Calu3 (cell line): Measurements from ENCODE around the gene FBLN2. TPM values are rescaled to one million over a fixed set of nuclear protein-coding genes. Genes with fewer than 3 reads are reported as not detected.

ENCODE experiments used
- BruUV-seq: library from RNA; stranded (reverse); fragments of 400-500 nt; replicated peaks from 2 replicates; lab custom pipeline; 2021; lab: Mats Ljungman, UMichigan
- CTCF ChIA-PET: fragments of 300-600 bp; sonication (Branson Sonifier 250); formaldehyde crosslinking; loops from one replicate; lab custom pipeline; 2022; ENCODE audit warnings: antibody characterized with exemption; lab: Charles Lee
- DNase-seq: peaks from one replicate; pipeline ENCODE4 v3.0.0; 2022
- H3K27ac Mint-ChIP-seq: one replicate; pipeline ENCODE4 v1.8.0; 2022; ENCODE audit warnings: mixed read lengths; ENCODE audit not compliant: unreplicated experiment
- H3K27me3 Mint-ChIP-seq: one replicate; pipeline ENCODE4 v1.8.0; 2022; ENCODE audit warnings: mixed read lengths; ENCODE audit not compliant: unreplicated experiment
- H3K36me3 Mint-ChIP-seq: one replicate; pipeline ENCODE4 v1.8.0; 2022; ENCODE audit warnings: mild to moderate bottlenecking, moderate library complexity, mixed read lengths; ENCODE audit not compliant: insufficient read depth, unreplicated experiment
- H3K4me1 Mint-ChIP-seq: one replicate; pipeline ENCODE4 v1.8.0; 2022; ENCODE audit warnings: mild to moderate bottlenecking, low read depth, mixed read lengths; ENCODE audit not compliant: unreplicated experiment
- H3K4me3 Mint-ChIP-seq: one replicate; pipeline ENCODE4 v1.8.0; 2022; ENCODE audit warnings: mild to moderate bottlenecking, low read depth, moderate library complexity, mixed read lengths; ENCODE audit not compliant: unreplicated experiment
- H3K9me3 Mint-ChIP-seq: one replicate; pipeline ENCODE4 v1.8.0; 2022; ENCODE audit warnings: low read depth, mixed read lengths; ENCODE audit not compliant: unreplicated experiment
- intact Hi-C: fragments of 100-400 bp; cut with micrococcal nuclease; formaldehyde crosslinking; loops from one replicate; pipeline ENCODE4 v1.10.0; 2022; ENCODE audit not compliant: unreplicated experiment
- total RNA-seq: library from RNA; stranded (reverse); gene quantifications from 2 replicates; pipeline ENCODE4 v1.2.3, GENCODE V29; 2022
- TF ChIP-seq, protein P1 (sequence below): fragments of 200-600 bp; IDR thresholded peaks from one replicate; pipeline ENCODE4 v1.8.0; 2022; ENCODE audit warnings: antibody characterized with exemption; ENCODE audit not compliant: unreplicated experiment

FBLN2 gene
- total RNA-seq, 1 experiment from 2014 or later, result not detected

DNA sequence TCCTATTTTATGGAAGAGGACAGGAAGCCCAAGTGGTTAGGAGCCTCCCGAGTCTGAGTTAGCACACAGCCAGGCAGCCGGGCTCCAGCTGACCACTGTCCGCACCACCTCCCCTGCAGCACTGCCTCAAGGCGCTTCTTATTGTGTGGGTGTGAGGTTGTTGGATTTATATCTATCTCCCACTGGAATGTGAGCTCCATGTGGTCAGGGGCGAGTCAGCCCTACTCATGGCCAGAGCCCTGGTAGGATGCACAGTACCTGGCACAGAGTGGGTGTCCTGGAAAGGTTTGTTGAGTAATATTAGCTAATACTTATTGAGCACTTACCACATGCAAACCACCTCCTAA lies 9.7 kb upstream of the FBLN2 start:
- intact Hi-C loops, result loop anchor here (2.0 kb wide), 1 partner anchor 14 kb away; no protein-coding TSS in a partner anchor
- Mint-ChIP-seq H3K4me1 (peaks cover 35% of the 10 kb centered on the region), H3K4me3 (no peak overlapping the region), H3K36me3 (peaks cover 17% of the 10 kb centered on the region), H3K27me3 (no peaks in the 10 kb centered on the region), H3K9me3 (peaks cover 4% of the 10 kb centered on the region), H3K27ac (peak overlapping the region; percentile 92)
- CTCF ChIA-PET, result interaction anchor here (0.6 kb wide), 1 partner anchor 691 kb away, joined by 4 read pairs; no protein-coding TSS in a partner anchor
- DNase-seq, result no peak
- BruUV-seq, result no TSS peak
- TF ChIP-seq, protein P1, sequence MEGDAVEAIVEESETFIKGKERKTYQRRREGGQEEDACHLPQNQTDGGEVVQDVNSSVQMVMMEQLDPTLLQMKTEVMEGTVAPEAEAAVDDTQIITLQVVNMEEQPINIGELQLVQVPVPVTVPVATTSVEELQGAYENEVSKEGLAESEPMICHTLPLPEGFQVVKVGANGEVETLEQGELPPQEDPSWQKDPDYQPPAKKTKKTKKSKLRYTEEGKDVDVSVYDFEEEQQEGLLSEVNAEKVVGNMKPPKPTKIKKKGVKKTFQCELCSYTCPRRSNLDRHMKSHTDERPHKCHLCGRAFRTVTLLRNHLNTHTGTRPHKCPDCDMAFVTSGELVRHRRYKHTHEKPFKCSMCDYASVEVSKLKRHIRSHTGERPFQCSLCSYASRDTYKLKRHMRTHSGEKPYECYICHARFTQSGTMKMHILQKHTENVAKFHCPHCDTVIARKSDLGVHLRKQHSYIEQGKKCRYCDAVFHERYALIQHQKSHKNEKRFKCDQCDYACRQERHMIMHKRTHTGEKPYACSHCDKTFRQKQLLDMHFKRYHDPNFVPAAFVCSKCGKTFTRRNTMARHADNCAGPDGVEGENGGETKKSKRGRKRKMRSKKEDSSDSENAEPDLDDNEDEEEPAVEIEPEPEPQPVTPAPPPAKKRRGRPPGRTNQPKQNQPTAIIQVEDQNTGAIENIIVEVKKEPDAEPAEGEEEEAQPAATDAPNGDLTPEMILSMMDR, result no peak

DNA sequence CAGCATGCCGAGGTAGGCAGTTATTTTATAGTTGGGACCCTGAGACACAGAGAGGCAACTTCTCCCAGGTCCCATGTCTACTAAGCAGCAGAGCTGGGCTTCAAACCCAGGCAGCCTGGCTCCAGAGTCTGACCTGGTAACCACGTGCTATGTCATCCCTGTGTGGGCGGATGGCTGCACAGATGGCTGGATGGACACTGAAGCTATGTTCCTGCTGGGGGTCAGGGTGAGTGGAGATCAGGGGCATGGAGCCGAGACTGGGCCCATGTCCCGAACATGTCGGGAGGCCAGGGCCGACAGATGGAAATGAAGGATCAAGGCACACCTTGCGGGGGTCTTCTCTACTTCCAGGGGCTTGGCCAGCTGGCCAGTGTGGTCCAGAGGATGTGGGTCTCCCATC lies 9.3 kb upstream of the FBLN2 start:
- TF ChIP-seq, protein P1, result no peak
- Mint-ChIP-seq H3K4me1 (peaks cover 35% of the 10 kb centered on the region), H3K4me3 (no peak overlapping the region), H3K27me3 (no peaks in the 10 kb centered on the region), H3K9me3 (peaks cover 4% of the 10 kb centered on the region), H3K36me3 (peaks cover 17% of the 10 kb centered on the region), H3K27ac (peak overlapping the region; percentile 92)
- no peak for DNase-seq
- CTCF ChIA-PET, result interaction anchor here (0.6 kb wide), 1 partner anchor 691 kb away, joined by 4 read pairs; no protein-coding TSS in a partner anchor
- intact Hi-C loops, result loop anchor here (2.0 kb wide), 1 partner anchor 15 kb away; no protein-coding TSS in a partner anchor
- BruUV-seq, result no TSS peak

- peaks cover 35% of the 10 kb centered on the region for H3K4me1 Mint-ChIP-seq
- no TSS peak for BruUV-seq
- H3K9me3 Mint-ChIP-seq, result peaks cover 4% of the 10 kb centered on the region
- intact Hi-C loops, result no loop called here
- TF ChIP-seq, protein P1, result no peak
- no peak overlapping the region for H3K4me3 Mint-ChIP-seq
- H3K36me3 Mint-ChIP-seq, result peaks cover 17% of the 10 kb centered on the region
- H3K27me3 Mint-ChIP-seq, result no peaks in the 10 kb centered on the region
- CTCF ChIA-PET, result no interaction called here
- no peak for DNase-seq
- H3K27ac Mint-ChIP-seq, result no peak overlapping the region
These were observed 8.5 kb upstream of the FBLN2 start for GRCh38 chr3:13540297-13540995.

DNA sequence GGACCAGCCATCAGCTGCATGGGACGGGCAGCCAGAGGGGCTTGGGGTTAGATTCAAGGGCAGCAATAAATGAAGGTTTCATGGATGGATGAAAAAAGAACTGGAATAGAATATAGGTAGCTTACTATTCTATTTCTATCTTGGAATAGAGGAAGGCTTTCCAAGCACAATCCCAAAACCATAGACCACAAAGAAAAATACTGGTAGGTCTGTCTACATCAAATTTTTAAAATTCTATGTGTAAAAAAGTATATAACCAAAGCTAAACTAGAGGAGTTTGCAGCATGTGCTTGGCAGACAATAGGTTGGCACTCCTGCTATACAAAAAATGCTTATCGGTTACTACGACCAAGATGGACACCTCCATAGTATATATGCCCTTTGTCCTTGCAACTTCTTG lies 7.2 kb upstream of the FBLN2 start:
- TF ChIP-seq, protein P1, result no peak
- intact Hi-C loops, result no loop called here
- peaks cover 15% of the 10 kb centered on the region for H3K36me3 Mint-ChIP-seq
- H3K27me3 Mint-ChIP-seq, result no peaks in the 10 kb centered on the region
- peaks cover 28% of the 10 kb centered on the region for H3K4me1 Mint-ChIP-seq
- CTCF ChIA-PET, result no interaction called here
- no peak overlapping the region for H3K4me3 Mint-ChIP-seq
- no peak for DNase-seq
- H3K27ac Mint-ChIP-seq, result no peak overlapping the region
- BruUV-seq, result no TSS peak
- H3K9me3 Mint-ChIP-seq, result peaks cover 4% of the 10 kb centered on the region
